HG03097 (cell line): ENCODE measurements around the gene PEX11A.
"Not testable (repeated sequence)": the region's sequence is repeated elsewhere in the genome, so short reads cannot be mapped to it uniquely, and the experiment has no call there.

Source experiments
- ATAC-seq: cut with Tn5 transposase; IDR thresholded peaks from one replicate; pipeline ENCODE4 v1.9.1; 2021; ENCODE audit not compliant: unreplicated experiment, low FRiP score

Gene PEX11A, protein sequence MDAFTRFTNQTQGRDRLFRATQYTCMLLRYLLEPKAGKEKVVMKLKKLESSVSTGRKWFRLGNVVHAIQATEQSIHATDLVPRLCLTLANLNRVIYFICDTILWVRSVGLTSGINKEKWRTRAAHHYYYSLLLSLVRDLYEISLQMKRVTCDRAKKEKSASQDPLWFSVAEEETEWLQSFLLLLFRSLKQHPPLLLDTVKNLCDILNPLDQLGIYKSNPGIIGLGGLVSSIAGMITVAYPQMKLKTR

DNA sequence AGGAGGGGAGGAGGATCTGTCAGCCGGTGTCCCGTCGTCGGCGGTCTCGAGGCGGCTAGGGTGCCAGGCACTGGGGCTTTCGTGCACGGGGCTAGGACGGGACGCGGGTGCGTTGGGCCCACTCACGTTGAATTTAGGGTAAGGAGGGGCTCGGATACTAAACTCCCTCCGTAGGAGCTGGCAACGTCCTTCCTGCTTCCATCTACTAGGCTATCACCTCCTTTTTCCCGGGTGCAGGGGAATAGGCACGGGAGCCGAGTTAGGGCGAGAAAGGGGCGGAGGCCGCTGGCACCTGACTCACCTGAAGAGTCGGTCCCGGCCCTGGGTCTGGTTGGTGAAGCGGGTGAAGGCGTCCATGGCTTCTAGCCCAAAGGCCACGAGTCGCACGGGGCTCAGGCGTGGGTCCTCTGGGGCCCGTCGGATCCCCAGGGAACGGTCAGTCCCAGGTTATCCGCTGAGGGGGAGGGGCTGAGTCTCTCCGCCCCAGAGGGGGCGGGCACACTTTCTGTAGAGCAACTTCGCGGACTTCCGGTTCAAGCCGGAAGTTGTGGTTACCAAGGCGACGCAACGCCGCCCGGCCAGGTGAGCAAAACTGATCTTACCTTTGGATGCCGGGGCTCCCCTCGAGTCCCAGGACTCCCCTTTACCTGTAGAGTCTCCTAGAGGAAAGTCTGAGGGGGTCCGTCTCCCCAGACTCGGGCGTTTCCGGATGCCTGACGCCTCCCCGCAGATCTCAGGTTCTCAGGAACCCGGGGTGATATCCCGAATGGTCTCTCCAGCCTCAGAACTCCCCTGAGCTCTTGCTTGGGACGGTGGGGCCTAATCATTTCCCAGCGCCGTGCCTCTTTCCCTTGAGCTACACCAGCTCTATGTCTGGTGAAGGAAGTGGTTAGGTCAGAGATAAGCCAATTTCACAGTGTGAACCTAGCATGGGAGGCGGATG, at the start of gene PEX11A, which contains the start of gene WDR93:
Gene PEX11A, minus strand, starts transcription at position 479 of the 943 bp plus-strand sequence. Its CDS starts 122 bp downstream, at position 357.
Gene WDR93, plus strand, starts transcription at position 536 of the 943 bp plus-strand sequence. CDS start 10,936 bp downstream, outside the sequence.
- peak; percentile 71 for ATAC-seq

- peak; percentile 76 for ATAC-seq
Measured at GRCh38 chr15:89740137-89740536, 49.6 kb upstream of the PEX11A start.

DNA sequence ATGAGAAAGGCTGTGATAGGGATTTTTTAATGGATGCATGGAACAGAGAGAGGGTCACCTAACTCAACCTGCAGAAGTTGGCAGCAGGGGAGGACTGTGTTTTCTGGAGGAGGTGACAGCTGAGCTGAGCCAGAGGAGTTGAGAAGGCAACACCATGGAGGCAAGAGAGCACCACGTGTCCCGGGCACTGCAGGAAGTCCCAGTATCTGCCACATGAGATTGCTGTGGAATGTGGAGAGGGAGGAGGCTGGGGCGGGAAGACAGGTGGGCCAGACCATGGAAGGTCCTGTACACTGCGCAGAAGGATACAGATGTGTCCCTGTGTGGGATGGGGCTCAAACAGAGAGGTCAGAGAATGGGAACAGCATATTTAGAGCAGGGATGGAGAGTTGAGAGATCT, 45.2 kb upstream of the PEX11A start:
- ATAC-seq, result no peak

- ATAC-seq, result no peak
Measured at GRCh38 chr15:89732451-89733172, 42.1 kb upstream of the PEX11A start.

DNA sequence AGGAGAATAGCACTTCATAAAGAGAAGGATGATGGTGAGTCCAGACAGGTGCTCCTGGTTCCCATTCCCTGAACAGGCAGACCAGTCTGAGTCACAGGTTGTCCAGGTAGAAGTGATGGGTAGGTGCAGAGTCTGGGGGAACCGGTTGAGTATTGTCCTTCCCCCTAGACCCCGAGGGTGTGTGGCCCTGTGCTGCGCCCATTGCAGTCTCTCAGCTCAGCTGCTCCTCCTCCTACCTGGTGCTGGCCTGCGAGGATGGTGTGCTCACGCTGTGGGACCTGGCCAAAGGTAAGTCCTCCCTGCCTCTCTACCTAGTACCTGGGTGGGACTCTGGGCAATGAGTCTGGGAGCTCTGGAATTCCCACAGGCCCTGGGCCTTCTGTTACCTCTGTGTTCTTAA, 40.7 kb upstream of the PEX11A start:
- ATAC-seq, result no peak

GRCh38 chr15:89728254-89728653, 37.7 kb upstream of the PEX11A start:
- ATAC-seq, result no peak

GRCh38 chr15:89725064-89725463, 34.5 kb upstream of the PEX11A start:
- no peak for ATAC-seq

DNA sequence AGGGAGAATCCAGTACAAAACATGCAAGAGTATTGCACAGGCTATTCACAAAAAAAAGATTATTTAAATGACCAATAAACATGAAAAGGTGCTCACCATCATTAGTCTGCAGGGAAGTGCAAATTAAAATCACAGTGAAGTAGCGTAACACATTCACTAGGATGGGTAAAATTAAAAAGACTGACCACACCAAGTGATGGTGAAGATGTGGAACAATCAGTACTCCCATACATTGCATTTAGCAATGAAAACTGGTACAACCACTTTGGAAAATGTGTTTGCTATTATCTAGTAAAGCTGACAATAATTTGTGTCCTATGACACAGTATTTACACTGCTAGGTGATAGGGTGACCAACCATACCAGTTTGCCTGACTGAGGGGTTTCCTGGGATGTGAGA, 34.1 kb upstream of the PEX11A start:
- ATAC-seq, result no peak

- no peak for ATAC-seq
Measured at GRCh38 chr15:89723031-89723430, 32.5 kb upstream of the PEX11A start.

GRCh38 chr15:89714775-89715174, 24.2 kb upstream of the PEX11A start:
- no peak for ATAC-seq

DNA sequence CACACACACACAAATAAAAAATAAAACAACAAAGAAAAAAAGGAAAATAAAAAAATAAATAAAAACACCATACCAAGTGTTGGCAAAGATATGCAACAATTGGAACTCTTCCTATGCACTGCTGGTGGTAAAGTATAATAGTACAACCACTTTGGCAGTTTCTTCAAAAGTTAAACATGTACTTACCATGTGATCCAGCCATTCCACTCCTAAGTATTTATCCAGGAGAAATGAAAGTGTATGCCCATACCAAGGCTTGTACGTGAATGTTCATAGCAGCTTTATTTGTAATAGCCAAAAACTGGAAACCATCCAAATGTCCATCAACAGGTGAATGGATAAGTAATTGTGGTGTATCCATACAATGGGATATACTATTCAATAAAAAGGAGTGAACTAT, 17.0 kb upstream of the PEX11A start:
- ATAC-seq, result no peak

- ATAC-seq, result no peak
Measured at GRCh38 chr15:89704411-89704810, 13.9 kb upstream of the PEX11A start.

DNA sequence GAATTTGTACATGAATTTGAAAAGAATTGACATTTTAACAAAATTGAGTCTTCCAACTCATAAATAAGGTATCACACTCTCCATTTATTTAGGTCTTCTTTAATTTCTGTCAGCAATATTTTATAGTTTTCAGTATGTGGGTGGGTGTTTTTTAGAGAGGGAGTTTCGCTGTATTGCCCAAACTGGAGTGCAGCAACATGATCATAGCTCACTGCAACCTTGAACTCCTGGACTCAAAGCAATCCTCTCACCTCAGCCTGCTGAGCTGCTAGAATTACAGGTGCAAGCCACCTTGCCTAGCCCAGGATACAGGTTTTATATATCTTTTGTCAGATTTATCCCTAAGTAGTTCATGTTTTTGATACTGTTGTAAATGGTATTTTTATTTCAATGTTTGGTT, 4.6 kb upstream of the PEX11A start:
- ATAC-seq, result no peak

DNA sequence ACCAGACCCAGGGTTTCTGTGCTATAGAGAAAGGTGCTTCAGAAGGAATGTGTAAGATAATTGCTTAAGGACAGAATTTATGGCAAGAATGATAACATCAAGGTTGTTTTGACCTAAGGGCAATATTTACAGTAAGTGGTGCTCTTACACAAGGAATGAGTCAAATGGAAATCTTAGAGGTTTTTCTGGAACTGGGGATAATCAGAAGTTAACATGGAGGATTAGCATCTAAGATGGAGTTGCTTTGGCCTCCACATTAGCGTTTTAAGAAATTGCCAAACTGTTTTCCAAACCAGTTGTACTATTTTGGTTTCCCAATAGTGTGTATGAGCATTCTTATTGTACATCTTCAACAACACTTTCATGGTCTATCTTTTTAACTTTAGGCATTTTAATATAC, 3.1 kb upstream of the PEX11A start:
- ATAC-seq, result no peak

- ATAC-seq, result no peak
Measured at GRCh38 chr15:89693091-89693490, 2.5 kb upstream of the PEX11A start.

DNA sequence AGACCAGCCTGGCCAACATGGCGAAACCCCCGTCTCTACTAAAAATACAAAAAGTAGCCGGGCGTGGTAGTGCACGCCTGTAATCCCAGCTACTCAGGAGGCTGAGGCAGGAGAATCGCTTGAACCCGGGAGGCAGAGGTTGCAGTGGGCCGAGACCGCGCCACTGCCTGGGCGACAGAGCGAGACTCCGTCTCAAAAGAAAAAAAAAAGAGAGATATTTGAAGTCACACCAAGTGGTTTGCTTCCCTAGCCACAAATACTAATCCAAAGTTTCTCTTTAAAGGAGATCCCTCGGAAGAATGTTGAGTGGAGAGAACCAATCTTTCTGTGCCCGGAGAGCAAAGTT, 651 bp downstream of the PEX11A start:
- not testable (repeated sequence) for ATAC-seq

GRCh38 chr15:89686522-89686921, 4.0 kb downstream of the PEX11A start:
- ATAC-seq, result no peak

DNA sequence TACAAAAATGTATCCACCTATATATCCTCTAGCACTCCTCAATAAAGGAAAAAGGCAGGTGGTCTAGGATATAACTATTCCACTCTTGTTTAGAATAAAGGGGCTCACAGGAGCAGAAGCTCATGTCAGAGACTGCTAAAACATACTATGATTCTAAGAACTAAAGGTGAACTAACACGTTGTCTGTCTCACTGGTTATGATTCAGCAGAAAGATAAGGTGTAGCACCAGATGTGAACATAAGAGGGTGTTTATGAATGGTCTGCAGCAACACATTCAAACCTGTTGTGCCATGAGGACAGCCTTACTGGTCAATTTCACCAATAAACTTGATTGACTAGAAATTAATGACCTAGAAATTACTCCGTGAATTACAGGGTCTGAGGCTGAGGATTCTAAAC, 4.6 kb downstream of the PEX11A start:
- no peak for ATAC-seq

GRCh38 chr15:89681146-89681545, 9.4 kb downstream of the PEX11A start:
- no peak for ATAC-seq

DNA sequence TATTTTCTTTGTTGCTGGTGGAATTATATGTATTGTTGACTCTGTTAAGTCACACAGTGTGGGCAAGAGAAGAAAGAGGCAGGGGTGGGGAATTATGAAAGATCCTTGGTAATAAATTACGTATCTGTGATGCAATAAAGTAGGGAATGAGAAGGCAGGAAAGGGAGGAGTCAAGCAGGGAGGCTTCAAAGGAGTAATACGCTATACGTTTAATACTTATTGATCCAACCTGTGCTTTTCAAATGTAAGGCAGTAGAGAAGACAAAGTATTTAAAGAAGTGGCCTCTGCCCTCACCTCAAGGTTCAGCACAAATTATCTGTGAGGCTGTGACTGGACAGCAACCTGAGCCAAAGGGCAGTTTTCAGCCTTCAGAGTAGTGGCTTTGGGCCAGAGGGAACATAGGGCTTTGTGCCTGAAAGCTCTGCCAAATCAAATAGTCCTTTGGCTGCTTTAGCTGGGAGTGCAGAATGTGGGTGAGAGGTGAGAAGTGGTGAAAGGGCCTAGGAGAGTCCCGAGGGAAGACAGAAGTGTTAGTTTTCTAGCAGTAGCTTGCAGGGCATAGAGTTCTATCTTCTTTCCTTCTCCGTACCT, 10.2 kb downstream of the PEX11A start:
- ATAC-seq, result no peak

- no peak for ATAC-seq
Measured at GRCh38 chr15:89679212-89679611, 11.3 kb downstream of the PEX11A start, which contains the start of gene PLIN1. PLIN1 (minus strand) TSS chr15:89679367; CDS start chr15:89677489, 1,878 bp downstream.
